HG03060 (cell line): ENCODE measurements around the gene COBLL1.
A peak's percentile ranks its signal among the peaks of the same experiment; 100 is the strongest.
"Not testable (repeated sequence)": the region's sequence is repeated elsewhere in the genome, so short reads cannot be mapped to it uniquely, and the experiment has no call there.

Experiments used
- ATAC-seq: cut with Tn5 transposase; IDR thresholded peaks from one replicate; pipeline ENCODE4 v1.9.1; 2021; ENCODE audit warnings: low read depth, moderate number of reproducible peaks; ENCODE audit not compliant: unreplicated experiment

COBLL1 gene

GRCh38 chr2:164725542-164725941 lies 116.1 kb downstream of the COBLL1 start:
- no peak for ATAC-seq

GRCh38 chr2:164722616-164723338 lies 118.8 kb downstream of the COBLL1 start:
- ATAC-seq, result no peak

DNA sequence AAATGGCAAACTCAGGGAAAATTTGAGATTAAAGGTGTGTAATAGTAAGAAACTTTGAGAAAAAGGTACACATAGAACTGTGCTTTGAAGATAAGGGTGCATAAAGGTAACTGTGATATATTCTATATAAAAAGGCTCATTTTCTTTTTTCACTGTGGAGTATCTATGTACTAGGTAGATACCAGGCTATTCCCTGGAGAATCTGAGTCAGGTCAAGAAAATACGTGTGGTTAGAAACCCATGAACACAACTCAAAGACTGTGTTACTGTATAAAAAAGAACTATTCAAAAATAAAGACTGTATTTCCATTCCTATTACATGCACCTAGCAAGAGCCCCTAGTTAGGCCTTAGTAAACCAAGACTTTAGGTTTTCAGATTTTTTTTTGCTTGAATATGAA lies 120.2 kb downstream of the COBLL1 start:
- ATAC-seq, result no peak

DNA sequence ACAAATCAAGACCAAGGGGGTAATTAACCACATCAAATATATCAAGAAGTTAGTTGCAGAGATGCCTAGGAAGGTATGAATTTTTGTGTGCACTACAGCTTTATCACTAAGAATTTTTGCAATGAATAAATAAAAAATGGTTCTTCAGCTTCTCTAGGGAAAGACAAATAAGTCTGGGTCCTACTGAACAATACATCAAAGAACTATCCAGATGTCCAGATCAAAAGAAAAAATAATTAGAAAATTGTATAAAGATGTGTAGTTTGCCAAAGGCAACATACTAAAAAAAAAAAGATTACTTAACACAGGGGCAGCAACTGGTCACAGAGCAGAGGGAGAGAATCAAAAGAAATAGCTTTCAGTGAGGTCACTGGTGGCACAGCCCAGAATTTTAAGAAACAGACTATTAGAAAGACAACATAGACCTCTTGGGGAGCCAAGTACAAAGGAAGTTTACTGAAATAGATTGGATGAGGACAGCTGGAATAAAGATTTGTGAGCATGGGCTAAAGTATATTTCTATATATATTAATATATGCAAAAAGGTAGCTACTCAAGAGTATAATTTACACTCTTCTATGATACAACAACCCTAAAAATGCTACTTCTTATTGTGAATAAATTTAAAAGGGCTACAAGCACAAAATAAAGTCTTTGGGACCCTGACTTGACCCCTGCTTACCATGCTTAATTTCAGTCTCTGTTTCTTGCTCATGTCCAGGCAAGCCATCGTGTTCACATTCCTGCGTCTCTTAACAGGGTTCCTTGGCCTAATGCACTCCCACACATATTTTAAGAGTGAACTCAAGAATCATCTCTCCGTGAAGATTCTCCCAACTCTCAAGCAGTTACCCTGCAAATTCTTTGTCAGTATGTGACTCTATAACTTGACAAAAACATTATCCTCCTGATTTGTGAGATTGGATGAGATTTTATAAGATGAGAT lies 121.4 kb downstream of the COBLL1 start:
- ATAC-seq, result no peak

GRCh38 chr2:164717000-164717803 lies 124.4 kb downstream of the COBLL1 start:
- ATAC-seq, result no peak

DNA sequence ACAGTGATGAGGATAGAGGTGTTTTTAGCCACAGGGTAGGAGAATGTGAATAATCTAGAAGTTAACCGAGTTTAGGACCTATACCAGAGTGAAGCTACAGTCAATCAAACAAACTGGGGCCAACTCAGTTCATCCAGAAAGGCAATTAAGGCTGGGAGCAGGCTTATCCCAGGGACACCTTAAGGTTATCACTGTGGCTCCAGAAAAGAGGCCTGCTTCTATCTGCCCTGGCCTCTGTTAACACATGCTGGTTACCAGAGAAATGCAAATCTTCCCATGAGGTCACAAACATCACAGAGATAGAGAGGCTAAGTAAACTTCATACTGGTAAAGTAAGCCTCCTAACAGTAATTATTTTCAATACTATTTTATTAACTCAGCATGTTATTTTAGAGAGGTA lies 127.2 kb downstream of the COBLL1 start:
- no peak for ATAC-seq

DNA sequence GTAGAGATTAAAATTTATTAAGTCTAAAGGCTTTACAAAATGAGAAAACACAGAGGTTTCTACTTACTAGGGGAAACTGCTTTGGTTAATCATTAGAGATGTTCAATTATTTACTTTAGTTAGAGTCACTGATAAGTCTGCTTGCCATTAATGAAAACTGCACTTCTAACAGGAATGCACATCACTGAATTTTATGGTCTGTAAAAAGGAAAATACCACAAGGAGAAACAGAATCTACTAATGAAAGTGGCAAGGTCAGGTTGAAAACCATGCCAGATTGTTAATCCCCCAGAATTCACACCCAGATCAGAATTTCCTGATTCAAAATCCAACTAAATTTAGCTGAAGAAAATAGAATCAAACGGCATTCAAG lies 129.9 kb downstream of the COBLL1 start:
- ATAC-seq, result no peak

DNA sequence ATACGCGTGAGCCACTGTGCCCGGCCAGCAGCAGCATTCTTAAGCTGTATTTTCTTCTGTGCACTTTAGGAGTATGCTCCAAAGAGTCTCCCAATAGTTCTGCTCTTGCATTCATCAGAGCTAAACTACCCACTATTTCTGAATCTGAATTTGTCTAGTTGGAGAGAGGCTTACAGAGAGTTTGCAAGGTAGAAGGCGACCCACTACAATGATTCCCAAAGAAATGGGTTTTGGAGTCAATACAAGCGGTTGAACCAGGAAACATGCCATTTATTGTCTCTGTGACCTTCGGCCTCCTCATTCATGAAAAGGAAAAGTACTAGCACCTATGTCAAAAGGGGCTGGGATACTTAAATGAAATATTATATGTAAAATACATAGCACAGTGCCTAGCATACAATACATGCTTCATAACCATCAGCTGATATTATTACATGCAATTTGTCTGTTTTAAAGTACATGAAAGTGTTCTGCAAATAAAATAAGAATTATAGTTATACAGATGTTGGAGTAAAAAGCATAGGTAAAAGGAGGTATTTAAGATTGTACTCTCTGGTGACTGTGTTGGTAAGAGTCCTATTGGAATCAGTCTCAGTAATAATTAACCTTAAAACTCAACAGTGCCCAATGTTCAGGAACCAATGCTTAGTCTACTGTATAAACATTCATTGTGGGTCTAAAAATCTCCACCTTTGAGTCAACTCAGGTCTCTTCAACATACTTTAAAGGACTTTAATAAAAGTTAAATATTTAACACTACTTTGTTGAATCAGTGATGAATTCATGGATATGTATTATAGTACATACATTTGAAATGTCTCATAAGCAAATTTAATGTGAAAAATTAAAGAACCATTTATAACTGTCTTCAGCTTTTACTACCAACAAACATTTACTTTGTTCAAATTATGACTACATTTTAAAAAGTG lies 130.5 kb downstream of the COBLL1 start:
- no peak for ATAC-seq

GRCh38 chr2:164710252-164710836 lies 131.3 kb downstream of the COBLL1 start:
- not testable (repeated sequence) for ATAC-seq

- ATAC-seq, result no peak
Measured at GRCh38 chr2:164706522-164706921, 135.1 kb downstream of the COBLL1 start.

- no peak for ATAC-seq
Measured at GRCh38 chr2:164705412-164706167, 136.0 kb downstream of the COBLL1 start.

GRCh38 chr2:164703915-164704706 lies 137.5 kb downstream of the COBLL1 start:
- no peak for ATAC-seq

GRCh38 chr2:164701565-164701964 lies 140.1 kb downstream of the COBLL1 start:
- no peak for ATAC-seq

DNA sequence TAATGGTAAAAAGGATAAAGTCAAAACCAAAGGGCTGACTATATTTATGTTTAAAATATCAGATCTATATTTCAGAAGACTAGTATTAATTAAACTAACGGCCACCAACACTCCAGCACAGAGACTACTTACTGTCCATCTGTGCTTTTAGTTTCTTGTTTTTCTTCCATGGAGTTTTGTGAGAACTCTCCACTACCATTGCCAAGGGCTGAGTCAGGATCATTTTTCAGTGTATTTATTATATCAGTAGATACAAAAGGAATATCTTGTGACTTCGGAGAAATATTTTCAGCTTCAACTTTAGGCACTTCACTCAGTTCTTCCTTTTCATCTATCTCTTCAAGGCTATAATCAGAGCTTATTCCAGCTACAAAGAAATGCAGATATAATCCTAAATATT lies 141.2 kb downstream of the COBLL1 start:
- no peak for ATAC-seq

GRCh38 chr2:164697688-164698461 lies 143.7 kb downstream of the COBLL1 start:
- peak; percentile 56 for ATAC-seq

- ATAC-seq, result no peak
Measured at GRCh38 chr2:164696634-164697033, 145.0 kb downstream of the COBLL1 start.

- ATAC-seq, result no peak
Measured at GRCh38 chr2:164694275-164694695, 147.3 kb downstream of the COBLL1 start.
